AG08396 (cell line): Measurements from ENCODE around the gene WDR43.

Experiments used
- DNase-seq: peaks from one replicate; pipeline ENCODE4 v3.0.0; 2012; ENCODE audit warnings: low spot score, mixed read lengths

Gene WDR43, protein sequence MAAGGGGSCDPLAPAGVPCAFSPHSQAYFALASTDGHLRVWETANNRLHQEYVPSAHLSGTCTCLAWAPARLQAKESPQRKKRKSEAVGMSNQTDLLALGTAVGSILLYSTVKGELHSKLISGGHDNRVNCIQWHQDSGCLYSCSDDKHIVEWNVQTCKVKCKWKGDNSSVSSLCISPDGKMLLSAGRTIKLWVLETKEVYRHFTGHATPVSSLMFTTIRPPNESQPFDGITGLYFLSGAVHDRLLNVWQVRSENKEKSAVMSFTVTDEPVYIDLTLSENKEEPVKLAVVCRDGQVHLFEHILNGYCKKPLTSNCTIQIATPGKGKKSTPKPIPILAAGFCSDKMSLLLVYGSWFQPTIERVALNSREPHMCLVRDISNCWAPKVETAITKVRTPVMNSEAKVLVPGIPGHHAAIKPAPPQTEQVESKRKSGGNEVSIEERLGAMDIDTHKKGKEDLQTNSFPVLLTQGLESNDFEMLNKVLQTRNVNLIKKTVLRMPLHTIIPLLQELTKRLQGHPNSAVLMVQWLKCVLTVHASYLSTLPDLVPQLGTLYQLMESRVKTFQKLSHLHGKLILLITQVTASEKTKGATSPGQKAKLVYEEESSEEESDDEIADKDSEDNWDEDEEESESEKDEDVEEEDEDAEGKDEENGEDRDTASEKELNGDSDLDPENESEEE

DNA sequence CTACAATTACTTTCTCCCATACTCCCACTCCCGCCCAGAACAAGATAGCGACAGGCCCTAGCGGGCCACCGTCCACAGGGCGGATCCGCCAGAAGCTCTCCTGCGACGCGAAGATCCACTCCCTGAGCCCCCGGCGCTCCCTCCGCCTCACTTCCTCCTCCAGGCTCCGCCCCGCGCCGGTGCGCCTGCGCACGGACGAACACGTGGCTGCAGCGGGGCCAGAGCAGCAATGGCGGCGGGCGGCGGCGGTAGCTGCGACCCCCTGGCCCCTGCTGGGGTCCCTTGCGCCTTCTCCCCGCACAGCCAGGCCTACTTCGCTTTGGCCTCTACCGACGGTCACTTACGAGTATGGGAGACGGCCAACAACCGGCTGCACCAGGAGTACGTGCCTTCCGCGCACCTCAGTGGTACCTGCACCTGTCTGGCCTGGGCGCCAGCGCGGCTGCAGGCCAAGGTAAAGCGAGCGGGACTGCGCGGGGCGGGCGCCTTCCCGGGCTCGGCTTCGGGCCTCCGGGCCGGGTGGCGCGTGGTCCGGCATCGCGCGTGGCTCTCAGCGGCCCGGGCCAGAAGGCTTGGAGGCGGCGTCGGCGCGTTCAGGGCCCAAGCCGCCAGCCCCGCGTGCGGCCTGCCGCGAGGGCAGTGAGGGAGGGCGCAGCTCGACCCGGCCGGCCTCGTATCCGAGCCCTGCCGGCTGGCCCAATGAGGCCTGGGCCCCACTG lies at the start of gene WDR43:
WDR43 (plus strand) TSS at position 198 of the 719 bp plus-strand sequence; CDS start at position 230, 32 bp downstream.
- peak; percentile 98 for DNase-seq

DNA sequence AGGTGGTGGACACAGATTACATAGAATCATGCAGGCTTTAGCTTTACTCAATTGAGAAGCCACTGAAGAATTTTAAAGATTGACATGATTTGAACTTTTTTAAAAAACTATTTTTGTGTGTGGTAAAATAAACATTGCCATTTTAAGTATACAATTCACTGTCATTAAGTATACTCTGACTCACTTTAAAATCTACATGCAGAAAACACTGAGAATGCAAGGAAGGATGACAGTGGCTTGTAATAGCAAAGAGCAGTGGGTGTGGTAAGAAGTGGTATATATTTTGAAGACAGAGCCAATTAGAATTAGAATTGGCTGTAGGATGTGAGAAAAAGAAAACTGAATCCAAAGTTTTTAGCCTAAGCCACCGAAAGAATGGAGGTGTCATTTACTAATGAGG lies 39.3 kb upstream of the WDR43 start:
- peak; percentile 20 for DNase-seq

DNA sequence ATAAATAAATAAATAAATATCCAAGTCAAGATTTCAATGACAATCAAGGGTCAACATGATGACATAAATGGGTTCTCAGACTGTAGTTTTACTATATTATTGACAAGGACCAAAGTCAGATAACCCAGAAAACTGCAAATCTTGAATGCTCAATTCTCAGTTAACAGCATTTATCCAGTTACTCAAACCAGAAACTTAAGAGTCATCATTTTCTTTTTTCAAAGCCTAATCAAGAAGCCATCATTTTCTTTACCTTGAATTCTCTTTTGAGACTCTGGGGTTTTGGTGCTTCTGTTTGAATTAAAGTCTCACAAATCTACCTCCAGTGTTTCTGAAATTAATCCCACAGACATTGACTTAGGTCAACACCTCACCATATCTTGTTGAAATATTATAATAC lies 38.5 kb upstream of the WDR43 start:
- no peak for DNase-seq

DNA sequence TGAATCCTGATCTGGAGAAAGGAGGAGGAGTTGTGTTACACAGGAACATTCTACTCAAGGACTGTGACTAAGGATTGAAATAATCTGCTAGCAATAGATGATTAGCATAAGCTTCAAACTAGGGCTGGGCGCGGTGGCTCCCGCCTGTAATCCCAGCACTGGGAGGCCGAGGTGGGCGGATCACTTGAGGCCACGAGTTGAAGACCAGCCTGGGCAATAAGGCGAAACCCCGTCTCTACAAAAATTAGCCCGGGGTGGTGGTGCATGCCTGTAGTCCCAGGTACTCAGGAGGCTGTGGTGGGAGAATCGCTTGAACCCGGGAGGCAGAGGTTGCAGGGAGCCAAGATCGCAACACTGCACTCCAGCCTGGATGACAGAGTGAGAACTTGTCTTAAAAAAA lies 25.9 kb upstream of the WDR43 start:
- DNase-seq = no peak

DNA sequence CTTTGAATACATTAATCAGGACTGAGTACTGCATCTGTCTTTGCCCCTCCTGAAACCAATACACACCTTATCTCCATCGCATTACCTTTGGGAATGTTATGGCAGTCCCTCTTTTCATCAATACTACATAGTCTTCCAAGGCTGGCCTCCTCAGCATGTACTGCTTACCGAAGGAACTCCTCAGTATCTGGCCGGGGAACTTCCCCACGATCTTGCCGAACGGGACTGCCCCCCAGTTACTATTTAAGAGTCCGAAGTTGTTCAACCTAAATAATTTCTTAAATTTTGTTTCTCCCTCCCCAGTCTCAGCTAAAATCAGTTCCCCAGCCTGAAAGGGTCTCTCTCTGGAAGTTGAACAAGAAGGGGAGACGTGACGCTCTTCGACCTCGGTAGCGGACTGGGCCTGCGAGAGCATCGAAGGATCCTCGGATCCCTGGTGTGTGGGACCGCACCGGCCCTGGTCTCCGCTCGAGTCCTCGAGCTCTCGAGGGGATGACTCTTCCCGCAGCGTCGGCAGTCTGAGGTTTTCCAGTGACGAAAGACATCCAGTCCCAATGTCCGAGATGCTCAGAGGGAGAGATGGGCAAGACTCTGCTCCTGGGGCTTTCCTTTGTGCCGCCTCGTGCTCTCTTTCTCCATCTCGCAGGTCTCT lies 24.8 kb upstream of the WDR43 start:
- DNase-seq = peak; percentile 48

DNA sequence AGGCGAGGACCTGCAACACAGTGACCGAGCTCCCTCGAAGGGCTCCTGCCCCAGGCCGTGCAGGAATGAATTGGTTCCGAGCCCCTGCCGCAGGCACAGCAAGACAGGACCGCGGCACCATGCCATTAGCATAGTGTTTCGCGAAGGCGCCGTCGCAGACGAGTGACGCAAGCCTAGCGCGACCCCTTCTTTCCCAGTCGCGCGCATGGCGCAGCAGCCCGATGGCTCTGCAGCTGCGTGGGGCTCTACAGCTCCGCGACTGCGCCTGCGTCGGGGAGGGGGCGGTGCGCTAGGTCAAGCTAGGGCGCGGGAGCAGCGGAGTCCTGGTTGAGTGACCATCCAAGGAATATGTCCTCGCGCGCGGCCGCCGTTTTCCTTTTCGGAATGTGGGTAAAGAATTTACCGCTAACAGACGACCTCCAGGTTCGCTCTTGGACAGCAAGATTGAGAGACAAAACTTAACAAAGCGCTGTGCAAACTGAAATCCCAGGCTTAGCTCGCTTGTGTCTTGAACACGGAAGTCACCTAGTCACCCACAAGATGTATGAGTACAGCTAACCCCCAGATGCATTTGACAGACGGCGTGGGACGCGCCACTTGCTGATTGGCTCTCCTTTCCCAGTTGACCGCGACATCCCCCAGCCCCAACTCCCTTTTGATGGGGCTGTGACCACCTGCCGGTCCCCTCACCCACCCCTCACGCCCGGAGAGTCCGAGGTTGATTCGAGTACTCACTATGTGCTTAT lies 24.1 kb upstream of the WDR43 start, which contains the start of gene TRMT61B:
TRMT61B (minus strand) TSS at position 164 of the 746 bp plus-strand sequence; CDS start at position 132, 32 bp downstream.
- DNase-seq = peak; percentile 98

DNA sequence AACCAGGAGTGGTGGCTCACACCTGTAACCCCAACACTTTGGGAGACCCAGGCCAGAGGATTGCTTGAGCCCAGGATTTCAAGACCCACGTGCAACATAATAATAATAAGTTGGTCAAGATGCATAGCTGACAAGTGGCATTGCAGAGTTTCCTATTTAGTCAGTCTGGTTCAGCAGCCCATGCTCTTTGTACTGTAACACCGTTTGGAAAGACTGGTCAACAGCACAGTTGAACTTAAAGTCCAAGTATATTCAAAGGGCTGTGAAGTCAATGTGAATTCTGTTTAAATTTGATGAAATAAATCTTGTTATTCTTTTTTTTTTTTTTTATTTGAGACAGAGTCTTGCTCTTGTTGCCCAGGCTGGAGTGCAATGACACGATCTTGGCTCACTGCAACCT lies 22.8 kb upstream of the WDR43 start:
- DNase-seq = no peak

DNA sequence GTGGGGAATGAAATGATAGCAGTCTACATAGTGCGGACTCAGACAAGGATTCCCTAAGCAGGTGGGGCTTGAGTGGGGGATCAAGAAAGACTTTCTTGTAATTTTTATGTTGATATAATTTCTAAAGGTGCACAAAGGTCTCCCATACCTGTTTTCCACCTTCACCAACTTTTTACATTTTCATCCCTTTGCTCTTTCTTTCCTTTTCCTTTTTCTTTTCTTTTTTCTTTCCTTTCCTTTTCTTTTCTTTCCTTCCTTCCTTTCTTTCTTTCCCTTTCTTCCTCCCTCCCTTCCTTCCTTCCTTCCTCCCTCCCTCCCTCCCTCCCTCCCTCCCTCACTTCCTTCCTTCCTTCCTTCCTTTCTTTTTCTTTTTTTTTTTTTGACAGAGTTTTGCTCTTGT lies 14.3 kb upstream of the WDR43 start:
- no peak for DNase-seq

DNA sequence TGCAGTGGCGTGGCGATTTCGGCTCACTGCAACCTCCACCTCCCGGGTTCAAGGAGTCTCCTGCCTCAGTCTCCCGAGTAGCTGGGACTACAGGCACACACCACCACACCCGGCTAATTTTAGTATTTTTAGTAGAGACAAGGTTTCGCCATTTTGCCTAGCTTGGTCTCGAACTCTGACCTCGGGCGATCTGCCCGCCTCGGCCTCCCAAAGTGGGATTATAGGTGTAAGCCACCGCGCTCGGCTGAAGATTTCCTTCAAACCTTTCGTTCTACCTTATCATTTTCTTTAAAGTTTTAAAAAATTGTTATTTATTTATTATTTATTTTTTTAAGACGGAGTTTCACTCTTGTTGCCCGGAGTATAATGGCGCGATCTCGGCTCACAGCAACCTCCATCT lies 979 bp upstream of the WDR43 start:
- DNase-seq = no peak

DNA sequence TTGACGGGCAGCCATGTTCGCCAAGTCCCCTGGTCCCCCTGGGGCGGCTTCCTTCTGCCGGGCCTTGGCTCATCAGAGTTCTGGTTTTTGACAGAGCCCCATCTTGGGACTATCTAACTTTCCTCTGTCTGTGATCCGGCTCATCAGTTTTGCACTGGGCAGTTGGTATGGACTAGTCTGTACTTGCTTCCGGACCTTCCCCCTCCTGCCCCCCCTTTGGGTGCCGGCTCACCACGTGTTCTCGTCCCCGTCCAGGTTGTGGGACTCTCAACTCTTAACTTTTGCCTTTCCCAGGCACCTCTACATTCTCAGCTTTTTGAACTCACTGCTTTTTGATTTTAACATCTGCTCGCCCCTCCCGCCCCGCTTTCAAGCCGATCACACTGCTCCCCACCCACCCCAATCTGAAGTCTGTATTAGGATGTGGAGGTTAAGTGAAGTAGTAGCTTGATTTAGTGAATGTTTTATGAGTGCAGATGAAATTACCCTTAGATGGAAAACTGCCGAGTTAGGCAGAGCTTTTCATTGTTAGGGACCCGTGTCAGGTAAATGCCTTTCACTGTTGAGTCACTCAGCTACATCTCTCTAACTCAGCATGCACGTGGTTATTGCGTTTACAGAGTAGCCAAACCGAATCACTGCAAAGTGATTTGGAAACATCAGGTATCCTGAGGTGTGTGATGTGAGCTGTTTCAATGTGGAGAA lies 874 bp downstream of the WDR43 start:
- DNase-seq = peak; percentile 41

DNA sequence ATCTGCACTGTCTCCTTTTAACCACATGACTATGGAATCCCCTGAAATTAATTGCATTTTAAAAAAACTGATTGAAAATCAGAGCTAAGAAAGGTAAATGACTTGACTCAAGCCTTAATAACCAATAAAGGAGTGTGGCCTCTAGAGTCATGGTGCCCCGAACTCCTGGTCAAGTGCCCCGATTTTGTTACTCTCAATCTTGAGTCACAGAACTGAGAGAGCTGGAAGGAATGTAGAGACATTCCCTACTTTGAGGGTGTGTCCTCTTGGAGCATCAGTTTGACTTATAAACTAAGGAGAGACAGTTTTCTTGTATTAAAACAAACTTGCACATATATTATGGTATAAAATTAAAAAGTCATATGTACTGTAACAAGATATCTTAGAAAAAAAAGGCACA lies 2.4 kb downstream of the WDR43 start:
- peak; percentile 70 for DNase-seq

DNA sequence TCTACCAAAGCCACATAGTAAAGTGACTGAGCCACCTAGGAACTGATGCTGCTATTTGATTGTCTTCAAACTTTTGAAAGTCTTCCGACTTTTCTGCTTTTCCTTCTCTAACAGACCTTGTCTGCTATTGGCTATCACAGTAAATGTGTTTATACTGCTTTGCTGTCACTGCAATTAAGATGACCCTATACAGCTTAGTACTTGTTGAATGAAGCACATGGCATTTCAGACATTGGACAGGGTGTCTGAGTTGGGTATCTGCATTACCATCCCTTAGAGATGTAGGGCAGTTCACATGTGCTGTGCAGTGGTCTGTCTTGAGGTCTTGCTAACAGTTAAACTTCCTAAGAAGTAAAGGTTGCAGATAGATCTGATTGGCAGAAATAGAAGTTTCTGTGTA lies 3.6 kb downstream of the WDR43 start:
- no peak for DNase-seq

DNA sequence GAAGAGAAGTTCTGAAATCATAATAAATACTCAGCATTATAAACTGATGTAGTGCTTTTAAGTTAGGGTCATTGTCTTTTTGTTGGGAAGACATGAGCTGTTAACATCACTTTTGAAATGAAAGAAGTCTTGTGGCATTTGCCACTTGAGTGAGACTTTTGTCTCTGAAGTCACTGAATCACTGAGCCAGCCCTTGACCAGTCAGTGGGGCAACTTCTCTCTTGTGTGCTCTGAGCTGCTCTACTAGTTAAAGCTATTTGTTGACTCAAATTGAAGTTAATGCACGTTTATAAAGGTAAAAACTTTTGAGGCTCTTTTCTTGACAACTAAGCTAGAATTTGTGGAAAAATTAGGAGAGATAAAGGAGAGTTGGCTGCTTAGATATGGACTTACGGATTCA lies 6.7 kb downstream of the WDR43 start:
- no peak for DNase-seq

DNA sequence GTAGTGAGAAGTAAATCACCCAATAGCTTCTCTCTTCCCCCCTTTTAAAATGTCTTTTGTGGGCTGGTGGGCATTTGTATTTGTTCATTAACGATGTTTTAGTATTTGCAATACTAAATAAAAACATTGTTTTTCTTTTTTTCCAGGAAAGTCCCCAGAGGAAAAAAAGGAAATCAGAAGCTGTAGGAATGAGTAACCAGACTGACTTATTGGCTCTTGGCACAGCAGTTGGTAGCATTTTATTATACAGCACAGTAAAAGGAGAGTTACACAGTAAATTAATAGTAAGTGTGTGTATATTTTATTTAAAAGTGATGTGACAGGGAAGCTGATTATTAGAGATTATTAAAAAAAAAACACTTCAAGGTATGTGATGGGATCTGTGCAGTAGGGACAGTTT lies 7.4 kb downstream of the WDR43 start:
- no peak for DNase-seq

DNA sequence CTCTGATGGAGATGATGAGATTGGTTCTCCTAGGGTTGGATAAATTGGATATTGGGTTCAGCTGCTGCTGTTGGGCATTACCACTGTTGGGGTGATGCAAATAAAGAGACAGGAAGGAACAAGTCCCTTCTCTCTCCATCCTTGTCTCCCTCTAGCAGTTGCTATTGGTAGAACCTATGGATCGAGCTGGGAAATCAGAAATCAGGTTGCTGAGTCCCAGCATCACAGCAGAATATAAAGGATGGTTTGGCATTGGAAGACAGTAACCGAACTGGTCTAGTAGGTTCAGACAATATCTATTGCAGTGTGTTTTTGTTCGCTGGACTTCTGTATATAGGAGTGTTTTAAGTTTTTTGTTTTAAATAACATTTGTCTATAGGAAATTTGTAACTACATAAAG lies 8.1 kb downstream of the WDR43 start:
- DNase-seq = no peak

DNA sequence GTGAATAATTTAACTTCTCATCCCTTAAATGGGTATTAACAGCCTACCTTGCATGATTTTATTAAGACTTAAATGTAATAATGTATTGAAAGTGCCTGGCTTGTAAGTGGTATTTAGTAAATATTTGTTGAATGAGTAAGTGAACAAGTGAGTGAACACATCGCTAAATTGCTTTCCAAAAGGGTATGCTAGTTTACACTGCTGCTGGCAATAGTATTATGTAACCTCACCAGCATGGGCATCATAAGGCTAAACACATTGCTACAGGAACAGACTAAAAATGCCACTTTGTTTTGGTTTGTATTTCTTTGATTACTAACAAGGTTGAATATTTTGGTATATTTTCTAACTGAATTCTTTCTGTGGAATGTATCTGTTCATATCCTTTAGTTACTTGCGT lies 9.8 kb downstream of the WDR43 start:
- DNase-seq = peak; percentile 33

DNA sequence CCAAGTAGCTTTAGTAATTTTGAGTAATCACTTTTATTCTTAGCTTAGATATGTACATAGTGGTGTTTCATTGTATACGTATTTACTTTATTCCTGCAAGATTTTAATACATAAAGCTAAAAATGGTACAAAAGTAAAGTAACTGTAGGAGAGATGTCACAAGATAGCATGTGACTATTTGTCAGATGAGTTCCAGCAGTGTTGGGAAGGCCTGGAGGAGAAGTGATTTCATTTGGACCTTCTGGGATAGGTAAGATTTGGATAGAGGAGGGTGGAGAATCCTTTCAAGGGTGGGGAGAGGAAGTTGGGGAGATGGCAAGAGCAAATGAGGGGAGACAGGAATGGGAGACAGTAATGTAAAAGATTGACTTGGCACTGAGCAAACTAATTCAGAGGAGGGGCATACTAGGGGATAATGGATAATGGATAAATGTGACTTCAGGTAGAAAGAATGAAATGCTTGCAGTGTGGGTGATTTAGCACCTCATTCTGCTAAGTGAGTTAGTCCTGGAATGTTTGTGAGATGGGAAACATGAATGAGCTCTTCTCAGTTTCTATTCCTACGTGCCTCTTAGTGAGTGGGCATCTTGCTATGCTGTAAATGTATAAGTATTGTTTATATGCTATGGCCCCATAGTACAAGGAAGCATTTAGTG lies 10.5 kb downstream of the WDR43 start:
- DNase-seq = no peak

DNA sequence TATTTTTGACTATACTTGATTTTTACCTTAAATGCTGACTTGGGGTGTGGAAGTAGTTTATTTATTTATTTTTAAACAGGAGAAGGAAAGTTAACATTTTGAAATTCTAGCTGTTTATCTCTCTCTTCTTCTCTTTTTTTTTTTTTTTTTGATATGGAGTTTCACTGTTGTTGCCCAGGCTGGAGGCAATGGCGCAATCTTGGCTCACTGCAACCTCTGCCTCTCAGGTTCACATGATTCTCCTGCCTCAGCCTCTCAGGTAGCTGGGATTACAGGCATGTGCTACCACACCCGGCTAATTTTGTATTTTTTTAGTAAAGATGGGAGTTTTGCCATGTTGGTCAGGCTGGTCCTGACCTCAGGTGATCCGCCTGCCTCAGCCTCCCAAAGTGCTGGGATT lies 11.1 kb downstream of the WDR43 start:
- no peak for DNase-seq

DNA sequence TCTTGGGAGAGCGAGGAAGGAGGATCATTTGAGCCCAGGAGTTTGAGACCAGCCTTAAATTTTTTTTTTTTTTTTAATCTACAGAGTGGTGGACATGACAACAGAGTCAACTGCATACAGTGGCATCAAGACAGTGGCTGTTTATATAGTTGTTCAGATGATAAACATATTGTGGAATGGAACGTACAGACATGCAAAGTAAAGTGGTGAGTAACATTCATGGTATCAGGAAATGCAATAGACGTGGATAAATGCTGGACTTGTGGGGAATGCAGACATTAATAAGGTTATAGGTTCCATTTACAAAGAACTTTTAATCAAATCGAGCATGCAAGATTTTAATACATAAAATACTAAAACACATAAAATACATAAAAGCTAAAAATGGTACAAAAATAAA lies 11.9 kb downstream of the WDR43 start:
- no peak for DNase-seq

DNA sequence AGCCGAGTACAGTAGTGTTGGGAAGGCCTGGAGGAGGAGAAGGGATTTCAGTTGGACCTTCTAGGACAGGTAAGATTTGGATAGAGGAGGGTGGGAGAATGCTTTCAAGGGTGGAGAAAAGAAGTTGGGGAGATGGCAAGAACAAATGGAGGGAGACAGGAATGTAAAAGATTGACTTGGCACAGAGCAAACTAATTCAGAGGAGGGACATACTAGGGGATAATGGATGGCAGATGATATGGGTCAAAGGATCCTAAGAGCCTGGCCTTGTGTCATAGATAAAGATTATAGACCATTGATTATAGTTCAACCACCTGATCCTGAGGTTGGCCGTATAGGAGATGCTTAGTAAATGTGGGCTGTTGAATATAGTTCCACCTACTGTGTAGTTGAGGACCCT lies 12.4 kb downstream of the WDR43 start:
- DNase-seq = no peak
